GM06990 (cell line): ENCODE measurements around the gene KRTAP12-1.

ENCODE experiments used
- DNase-seq: peaks from one replicate; pipeline ENCODE4 v3.0.0-alpha.2; 2011; ENCODE audit not compliant: insufficient read length; ENCODE audit errors: extremely low read depth
- H3K27me3 ChIP-seq: replicated peaks from 2 replicates; pipeline ENCODE4 v1.6.0; 2011; ENCODE audit warnings: low read length; ENCODE audit not compliant: control insufficient read depth, insufficient read depth
- H3K36me3 ChIP-seq: 2 replicates; pipeline ENCODE4 v1.5.1; 2011; ENCODE audit warnings: low read length; ENCODE audit not compliant: control insufficient read depth, insufficient read depth
- H3K4me3 ChIP-seq: replicated peaks from 2 replicates; pipeline ENCODE4 v1.5.1; 2011; ENCODE audit warnings: low read depth, mild to moderate bottlenecking, control low read depth, low read length
- CTCF ChIP-seq: IDR thresholded peaks from 2 replicates; pipeline ENCODE4 v1.5.1; 2011; ENCODE audit warnings: low read length, control low read depth, mild to moderate bottlenecking, inconsistent platforms; ENCODE audit not compliant: insufficient read depth, poor library complexity, severe bottlenecking

The KRTAP12-1 gene

GRCh38 chr21:44658913-44659595 lies 22.9 kb downstream of the KRTAP12-1 start:
- Histone ChIP-seq H3K36me3 (no peaks in the 10 kb centered on the region), H3K27me3 (no peaks in the 10 kb centered on the region), H3K4me3 (no peak overlapping the region)
- TF ChIP-seq CTCF: no peak
- no peak for DNase-seq

- no peak overlapping the region for H3K4me3 ChIP-seq
- no peak for DNase-seq
- H3K27me3 ChIP-seq: no peaks in the 10 kb centered on the region
- no peaks in the 10 kb centered on the region for H3K36me3 ChIP-seq
- TF ChIP-seq CTCF: no peak
Observed at GRCh38 chr21:44658541-44658910, 23.4 kb downstream of the KRTAP12-1 start.

GRCh38 chr21:44657635-44658540 lies 24.1 kb downstream of the KRTAP12-1 start, which contains the start of gene KRTAP12-3:
KRTAP12-3 (plus strand) TSS chr21:44657932; CDS start chr21:44657980, 48 bp downstream.
- Histone ChIP-seq H3K27me3 (no peaks in the 10 kb centered on the region), H3K36me3 (no peaks in the 10 kb centered on the region), H3K4me3 (no peak within 1 kb of the TSS)
- DNase-seq: no peak
- no peak for TF ChIP-seq CTCF

GRCh38 chr21:44656868-44657267 lies 25.1 kb downstream of the KRTAP12-1 start:
- TF ChIP-seq CTCF: no peak
- no peaks in the 10 kb centered on the region for H3K27me3 ChIP-seq
- DNase-seq: no peak
- no peaks in the 10 kb centered on the region for H3K36me3 ChIP-seq
- no peak overlapping the region for H3K4me3 ChIP-seq

GRCh38 chr21:44654576-44655175 lies 27.3 kb downstream of the KRTAP12-1 start, which contains the start of gene KRTAP12-4:
KRTAP12-4 (minus strand) TSS chr21:44654659; CDS start chr21:44654614, 45 bp downstream.
- TF ChIP-seq CTCF: no peak
- H3K36me3 ChIP-seq: no peaks in the 10 kb centered on the region
- no peak within 1 kb of the TSS for H3K4me3 ChIP-seq
- no peaks in the 10 kb centered on the region for H3K27me3 ChIP-seq
- DNase-seq: no peak
